ENCODE measurements around the gene ADARB2. TPM values are rescaled to one million over a fixed set of nuclear protein-coding genes. Genes with fewer than 3 reads are reported as not detected.

The ADARB2 gene
- total RNA-seq, 2 donors from 2014 or later = not detected

DNA sequence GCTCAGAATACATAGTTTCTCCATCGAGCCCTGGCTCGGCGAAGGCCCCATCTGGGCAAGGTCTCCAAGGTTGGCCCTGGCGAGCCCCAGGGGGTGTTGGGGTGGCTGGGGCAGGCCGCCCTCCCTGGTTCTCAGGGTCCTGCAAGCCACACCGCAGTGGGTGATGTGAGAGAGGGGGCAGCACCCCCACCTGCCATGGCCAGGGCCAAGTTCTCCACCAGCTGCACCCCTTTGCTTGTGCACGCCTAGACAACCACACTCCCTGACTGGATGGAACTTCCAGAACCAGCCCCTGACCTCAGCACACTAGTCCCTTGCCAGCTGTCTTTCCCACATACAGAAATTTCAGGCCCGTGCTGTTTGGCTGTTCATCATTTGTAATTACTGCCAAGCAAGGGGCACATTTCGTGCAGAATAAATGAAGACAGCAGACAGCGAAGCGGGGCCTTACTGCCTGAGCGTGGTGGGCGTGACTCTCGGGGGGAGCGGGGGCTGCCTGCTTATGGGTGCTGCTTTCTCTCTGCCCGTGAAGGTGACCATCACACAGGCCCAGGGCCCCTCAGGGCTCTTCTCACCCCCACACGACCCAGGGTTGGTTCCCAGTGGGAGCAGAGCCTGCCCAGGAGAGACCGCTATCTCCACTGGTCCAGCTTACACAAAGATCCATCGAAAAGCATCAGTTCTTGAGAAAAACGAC lies 85.9 kb downstream of the ADARB2 start:
- intact Hi-C loops (cut with DNase I) = no loop called here
- DNase-seq (ENCODE audit: low spot score) = no peak

- DNase-seq (ENCODE audit: low spot score) = peak; percentile 73
- intact Hi-C loops (cut with DNase I) = no loop called here
Measured at GRCh38 chr10:1650542-1651269, 86.6 kb downstream of the ADARB2 start.

- intact Hi-C loops (cut with DNase I) = no loop called here
Measured at GRCh38 chr10:1648648-1649047, 88.7 kb downstream of the ADARB2 start.

GRCh38 chr10:1646332-1646731 lies 91.0 kb downstream of the ADARB2 start:
- no peak for DNase-seq (ENCODE audit: low spot score)

More at GRCh38 chr10:1648648-1649047, 88.7 kb downstream of the ADARB2 start:
- peak; percentile 61 for DNase-seq (ENCODE audit: low spot score)

DNA sequence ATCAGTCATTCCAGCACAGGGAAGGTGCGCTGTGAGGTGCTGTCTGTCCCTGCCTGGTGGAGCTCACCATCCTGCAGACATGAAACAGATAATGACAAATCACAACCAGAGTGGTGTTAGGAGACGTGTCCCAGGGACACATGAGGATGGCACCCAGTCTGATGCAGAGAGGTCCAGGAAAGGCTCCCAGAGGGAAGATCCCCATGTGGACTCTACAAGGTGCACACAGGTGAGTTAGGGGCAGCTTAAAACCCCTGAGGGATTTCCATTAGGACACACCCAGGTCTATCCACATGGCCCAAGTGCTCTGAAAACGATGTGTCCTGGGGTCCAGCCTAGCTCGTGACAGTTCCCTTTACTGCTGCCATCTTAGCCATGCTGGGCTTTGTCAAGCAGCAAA lies 91.4 kb downstream of the ADARB2 start:
- DNase-seq (ENCODE audit: low spot score) = peak; percentile 43
- intact Hi-C loops (cut with DNase I) = no loop called here

More at GRCh38 chr10:1646332-1646731, 91.0 kb downstream of the ADARB2 start:
- intact Hi-C loops (cut with DNase I) = no loop called here

DNA sequence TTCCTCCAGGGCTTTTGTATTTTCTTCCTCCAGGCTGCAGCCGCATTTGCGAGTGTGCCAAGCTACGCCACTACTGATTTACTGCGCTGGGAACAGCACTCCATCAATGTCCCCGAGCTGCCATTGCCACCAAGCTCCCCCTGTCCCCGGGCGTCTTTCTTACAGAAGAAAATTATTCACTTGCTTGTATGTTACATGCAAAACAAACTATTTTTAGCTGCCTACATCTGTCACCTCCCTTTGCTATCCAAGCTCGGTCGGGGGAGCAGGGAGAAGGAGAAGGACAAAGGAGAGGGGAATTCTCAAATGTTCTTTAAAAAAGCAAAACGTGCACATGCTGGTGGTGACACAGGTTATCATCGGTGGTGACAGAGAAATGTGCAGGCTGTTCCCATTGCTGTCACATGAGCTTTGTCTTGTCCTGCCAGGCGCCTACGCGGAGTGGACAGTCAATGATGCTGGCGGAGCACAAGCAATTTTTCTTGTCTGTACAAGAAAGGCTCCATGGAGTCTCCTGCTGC lies 93.1 kb downstream of the ADARB2 start:
- DNase-seq (ENCODE audit: low spot score) = peak; percentile 50
- intact Hi-C loops (cut with DNase I) = no loop called here

DNA sequence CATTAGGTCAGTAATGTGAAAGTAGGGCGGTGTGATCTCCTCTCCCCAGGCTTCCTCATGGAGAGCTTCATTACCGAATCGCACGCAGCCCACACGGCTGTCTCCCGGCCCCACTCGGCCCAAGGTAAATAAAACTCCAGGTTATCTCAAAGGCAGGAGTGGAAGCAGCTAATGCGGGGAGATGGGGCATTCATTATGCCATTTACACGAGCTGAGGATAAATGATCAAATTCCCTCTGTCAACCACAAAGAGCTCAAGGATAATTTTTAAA lies 93.5 kb downstream of the ADARB2 start:
- intact Hi-C loops (cut with DNase I) = no loop called here
- DNase-seq (ENCODE audit: low spot score) = no peak

DNA sequence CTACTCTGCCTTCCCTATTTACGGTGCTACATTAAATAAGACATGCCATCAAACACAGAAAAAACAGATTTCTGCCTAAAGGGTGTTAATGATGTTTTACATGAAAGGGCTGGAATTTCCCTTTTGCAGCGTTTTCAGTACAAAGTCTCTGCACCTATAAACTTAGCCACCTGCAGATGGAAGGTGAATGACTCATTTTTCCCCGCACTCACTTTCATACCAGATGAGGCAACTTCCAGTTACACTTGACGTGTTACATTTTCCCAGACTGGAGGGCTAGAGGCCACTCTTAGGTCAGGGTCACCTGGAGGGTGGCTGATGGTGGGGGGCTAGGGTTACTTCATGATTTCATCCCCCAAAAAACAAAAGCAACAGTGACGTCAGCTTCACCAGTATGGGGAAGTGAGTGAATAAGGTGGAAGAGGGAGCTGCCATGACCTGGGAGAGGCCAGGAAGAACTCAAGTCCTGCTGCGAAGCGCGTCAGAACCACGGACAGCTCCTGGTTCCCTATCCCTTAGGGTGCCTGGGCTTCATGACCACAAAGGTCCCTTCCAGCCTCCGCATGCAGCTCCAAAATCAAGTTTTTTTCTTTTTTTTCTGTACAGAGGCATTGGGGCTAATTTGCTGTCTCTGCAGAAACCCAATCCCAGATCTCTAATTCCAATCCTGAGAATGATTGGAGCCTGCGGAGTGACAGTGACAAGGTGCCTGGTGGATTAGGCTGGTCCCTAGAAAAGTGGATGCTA lies 94.0 kb downstream of the ADARB2 start:
- DNase-seq (ENCODE audit: low spot score) = no peak
- intact Hi-C loops (cut with DNase I) = no loop called here

DNA sequence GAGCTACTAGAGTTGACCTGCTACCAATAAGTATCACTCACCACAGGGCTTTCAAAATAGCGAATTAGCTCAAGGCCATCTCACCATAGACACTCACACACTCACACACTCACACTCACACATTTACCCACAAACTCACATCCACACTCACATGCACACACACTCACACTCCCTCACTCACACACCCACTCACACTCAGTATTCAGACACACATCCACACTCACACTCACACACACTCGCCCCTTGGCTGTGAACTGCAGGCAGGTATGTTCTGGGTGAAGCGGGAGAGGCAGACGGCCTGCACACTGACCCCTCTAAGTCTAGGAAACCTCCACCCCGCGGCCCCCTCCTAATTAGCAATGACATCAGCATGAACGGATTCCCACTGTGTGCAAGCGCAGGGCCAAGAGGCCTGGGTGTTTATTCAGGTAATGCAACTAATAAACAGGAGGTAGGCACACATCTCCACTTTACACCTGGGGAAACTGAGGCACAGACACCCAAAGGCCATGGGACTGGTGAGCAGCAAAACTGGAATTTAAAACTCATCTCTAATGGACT lies 94.6 kb downstream of the ADARB2 start:
- DNase-seq (ENCODE audit: low spot score) = no peak
- intact Hi-C loops (cut with DNase I) = no loop called here

DNA sequence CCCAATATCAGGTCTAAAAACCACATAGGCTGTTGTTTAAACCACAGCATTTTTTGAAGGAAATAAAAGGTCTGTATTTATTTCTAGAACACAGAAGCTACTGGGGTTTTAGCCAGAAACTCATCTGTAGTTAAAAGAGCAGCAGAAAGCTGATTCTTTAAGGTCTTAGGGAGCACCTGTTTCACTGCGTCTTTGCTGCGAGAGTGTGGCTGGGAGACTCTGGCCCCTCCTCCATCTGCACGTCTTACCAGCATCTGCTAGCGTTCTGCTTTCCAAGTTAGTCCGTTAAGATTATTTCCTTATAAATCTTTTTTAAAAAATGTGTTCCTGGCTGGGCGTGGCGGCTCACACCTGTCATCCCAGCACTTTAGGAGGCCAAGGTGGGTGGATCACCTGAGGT lies 95.9 kb downstream of the ADARB2 start:
- DNase-seq (ENCODE audit: low spot score) = no peak
- intact Hi-C loops (cut with DNase I) = no loop called here

DNA sequence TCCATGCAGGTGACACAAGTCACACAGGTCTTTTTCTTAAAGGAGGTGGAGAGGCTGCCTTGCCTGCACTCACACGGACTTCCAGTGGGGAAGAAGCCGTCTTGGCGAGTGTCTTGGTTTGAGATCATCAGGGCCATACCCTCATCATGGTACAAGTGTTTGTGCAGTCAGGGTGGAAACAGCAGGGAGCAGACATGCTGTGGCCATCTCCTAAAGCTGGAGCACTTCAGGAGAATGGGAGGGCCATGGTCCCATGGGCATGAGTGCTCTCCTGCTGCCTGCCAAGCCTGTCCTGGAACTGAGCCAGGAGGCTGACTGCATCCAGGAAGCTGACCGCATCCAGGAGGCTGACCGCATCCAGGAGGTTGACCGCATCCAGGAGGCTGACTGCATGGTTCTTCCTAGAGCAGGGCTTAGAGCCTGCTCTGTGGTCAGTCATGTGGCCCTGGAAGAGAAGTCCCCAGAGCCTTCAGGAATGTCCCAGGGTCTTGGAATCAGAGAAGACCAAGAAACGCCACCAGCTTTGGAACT lies 98.4 kb downstream of the ADARB2 start:
- DNase-seq (ENCODE audit: low spot score) = no peak
- intact Hi-C loops (cut with DNase I) = no loop called here

GRCh38 chr10:1635340-1635739 lies 102.0 kb downstream of the ADARB2 start:
- no peak for DNase-seq (ENCODE audit: low spot score)
- intact Hi-C loops (cut with DNase I) = no loop called here

DNA sequence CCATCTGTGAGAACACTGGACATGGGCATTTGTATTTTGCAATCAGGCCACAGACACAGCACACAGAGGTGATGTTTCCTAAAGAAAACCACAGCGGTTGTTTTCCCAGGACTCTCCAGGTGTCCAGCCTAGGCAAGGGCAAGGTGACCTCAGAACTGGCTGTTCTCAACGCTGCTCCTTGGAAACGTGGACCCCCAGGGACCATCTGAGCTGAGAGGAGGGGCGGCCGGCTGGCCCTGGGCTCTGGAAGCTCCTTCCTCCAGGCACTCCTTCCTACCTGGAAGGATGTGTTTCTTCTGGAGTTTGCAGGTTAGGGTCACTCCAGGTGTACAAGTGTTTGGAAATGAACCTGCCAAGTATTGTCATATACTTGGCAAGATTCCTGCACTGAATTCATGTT lies 103.1 kb downstream of the ADARB2 start:
- intact Hi-C loops (cut with DNase I) = no loop called here
- DNase-seq (ENCODE audit: low spot score) = no peak

DNA sequence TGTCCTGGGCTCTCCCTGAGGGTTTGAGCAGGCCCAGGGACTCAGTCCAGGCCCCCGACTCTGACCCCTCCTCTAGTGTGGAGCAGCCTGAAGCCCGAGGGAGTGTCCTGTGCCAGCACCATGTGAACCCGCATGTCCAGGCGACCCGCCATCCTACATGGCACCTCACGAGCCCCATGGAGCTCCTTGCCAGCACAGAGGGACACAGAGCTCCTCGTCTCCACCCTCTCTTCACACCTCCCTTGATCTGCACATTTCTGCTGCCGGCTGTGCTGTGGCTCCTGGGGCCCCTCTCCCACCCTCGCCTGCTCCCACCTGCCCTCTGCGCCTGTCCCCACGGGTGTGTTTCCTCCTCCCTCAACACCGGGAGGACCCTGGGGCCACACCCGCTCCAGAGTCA lies 103.5 kb downstream of the ADARB2 start:
- intact Hi-C loops (cut with DNase I) = no loop called here
- DNase-seq (ENCODE audit: low spot score) = no peak

- DNase-seq (ENCODE audit: low spot score) = no peak
Measured at GRCh38 chr10:1632596-1632995, 104.7 kb downstream of the ADARB2 start.

GRCh38 chr10:1632141-1632540 lies 105.2 kb downstream of the ADARB2 start:
- intact Hi-C loops (cut with DNase I) = no loop called here
- no peak for DNase-seq (ENCODE audit: low spot score)

More at GRCh38 chr10:1632596-1632995, 104.7 kb downstream of the ADARB2 start:
- intact Hi-C loops (cut with DNase I) = no loop called here

GRCh38 chr10:1631282-1631681 lies 106.0 kb downstream of the ADARB2 start:
- intact Hi-C loops (cut with DNase I) = no loop called here
- no peak for DNase-seq (ENCODE audit: low spot score)

- intact Hi-C loops (cut with DNase I) = no loop called here
Measured at GRCh38 chr10:1630304-1630703, 107.0 kb downstream of the ADARB2 start.

GRCh38 chr10:1629326-1630198 lies 107.8 kb downstream of the ADARB2 start:
- no peak for DNase-seq (ENCODE audit: low spot score)
- intact Hi-C loops (cut with DNase I) = no loop called here

More at GRCh38 chr10:1630304-1630703, 107.0 kb downstream of the ADARB2 start:
- no peak for DNase-seq (ENCODE audit: low spot score)

Data from posterior vena cava (tissue), 2 donors.